ENCODE results near the gene IRX6.

GRCh38 chr16:55379876-55380390, 55.9 kb downstream of the IRX6 start:
- TF ChIP-seq CTCF (IDR thresholded peaks at IDR 0.05) = no peak
- TF ChIP-seq EP300 (IDR thresholded peaks at IDR 0.05) = no peak
- TF ChIP-seq POLR2A (IDR thresholded peaks at IDR 0.05; ENCODE audit: low read depth) = no peak
- no peak for TF ChIP-seq POLR2AphosphoS5 (IDR thresholded peaks at IDR 0.05)

Data from esophagus muscularis mucosa (tissue), 4 donors.